Left renal cortex interstitium (tissue), 4 donors: ENCODE data around the gene GPAT2. TPM values are rescaled to one million over a fixed set of nuclear protein-coding genes. Genes with fewer than 3 reads are reported as not detected.
"Not testable (repeated sequence)": the region's sequence is repeated elsewhere in the genome, so short reads cannot be mapped to it uniquely, and the experiment has no call there.

ENCODE experiments used
- DNase-seq, 4 donors: peaks; one replicate each; pipeline ENCODE4 v3.0.0-alpha.2; 2013; ENCODE audit warnings: low read depth in 4 of 4, low spot score in 2 of 4, missing footprints in 1 of 4
- polyA plus RNA-seq, 4 donors: library from polyadenylated mRNA; unstranded; fragments of 120-200 nt; gene quantifications; one replicate each; pipeline ENCODE4 v1.2.1, GENCODE V29; 2013; ENCODE audit not compliant: insufficient read length in 4 of 4

Gene GPAT2, protein sequence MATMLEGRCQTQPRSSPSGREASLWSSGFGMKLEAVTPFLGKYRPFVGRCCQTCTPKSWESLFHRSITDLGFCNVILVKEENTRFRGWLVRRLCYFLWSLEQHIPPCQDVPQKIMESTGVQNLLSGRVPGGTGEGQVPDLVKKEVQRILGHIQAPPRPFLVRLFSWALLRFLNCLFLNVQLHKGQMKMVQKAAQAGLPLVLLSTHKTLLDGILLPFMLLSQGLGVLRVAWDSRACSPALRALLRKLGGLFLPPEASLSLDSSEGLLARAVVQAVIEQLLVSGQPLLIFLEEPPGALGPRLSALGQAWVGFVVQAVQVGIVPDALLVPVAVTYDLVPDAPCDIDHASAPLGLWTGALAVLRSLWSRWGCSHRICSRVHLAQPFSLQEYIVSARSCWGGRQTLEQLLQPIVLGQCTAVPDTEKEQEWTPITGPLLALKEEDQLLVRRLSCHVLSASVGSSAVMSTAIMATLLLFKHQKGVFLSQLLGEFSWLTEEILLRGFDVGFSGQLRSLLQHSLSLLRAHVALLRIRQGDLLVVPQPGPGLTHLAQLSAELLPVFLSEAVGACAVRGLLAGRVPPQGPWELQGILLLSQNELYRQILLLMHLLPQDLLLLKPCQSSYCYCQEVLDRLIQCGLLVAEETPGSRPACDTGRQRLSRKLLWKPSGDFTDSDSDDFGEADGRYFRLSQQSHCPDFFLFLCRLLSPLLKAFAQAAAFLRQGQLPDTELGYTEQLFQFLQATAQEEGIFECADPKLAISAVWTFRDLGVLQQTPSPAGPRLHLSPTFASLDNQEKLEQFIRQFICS
- polyA plus RNA-seq, result 1 to 10 TPM; 2.9 to 5.0 (median 3.5) TPM

DNA sequence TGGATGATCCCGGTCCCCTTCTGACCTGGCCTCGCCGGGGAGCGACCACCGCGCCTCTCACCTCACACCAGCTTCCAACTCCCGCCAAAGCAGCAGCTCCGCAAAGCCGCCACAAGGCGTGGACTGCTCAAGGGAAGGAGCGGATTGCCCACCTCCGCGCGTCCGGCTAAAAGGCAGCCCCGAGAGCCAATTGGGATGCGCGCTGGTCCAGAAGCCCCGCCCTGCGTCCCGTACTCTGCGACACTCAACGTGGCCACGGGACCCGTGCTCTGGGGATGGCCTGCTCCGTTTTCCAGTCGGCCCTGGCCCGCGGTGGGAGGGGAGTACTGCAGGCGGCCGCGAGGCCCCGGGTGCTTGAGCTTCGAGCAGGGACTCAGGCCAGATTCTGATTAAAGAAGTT, at the start of gene GPAT2:
Gene GPAT2 (minus strand): TSS at position 125 of the 400 bp plus-strand sequence. CDS start 2,557 bp downstream, outside the sequence.
- not testable (repeated sequence) for DNase-seq

GRCh38 chr2:96083989-96084857, 49.5 kb upstream of the GPAT2 start:
- DNase-seq, result no peak

DNA sequence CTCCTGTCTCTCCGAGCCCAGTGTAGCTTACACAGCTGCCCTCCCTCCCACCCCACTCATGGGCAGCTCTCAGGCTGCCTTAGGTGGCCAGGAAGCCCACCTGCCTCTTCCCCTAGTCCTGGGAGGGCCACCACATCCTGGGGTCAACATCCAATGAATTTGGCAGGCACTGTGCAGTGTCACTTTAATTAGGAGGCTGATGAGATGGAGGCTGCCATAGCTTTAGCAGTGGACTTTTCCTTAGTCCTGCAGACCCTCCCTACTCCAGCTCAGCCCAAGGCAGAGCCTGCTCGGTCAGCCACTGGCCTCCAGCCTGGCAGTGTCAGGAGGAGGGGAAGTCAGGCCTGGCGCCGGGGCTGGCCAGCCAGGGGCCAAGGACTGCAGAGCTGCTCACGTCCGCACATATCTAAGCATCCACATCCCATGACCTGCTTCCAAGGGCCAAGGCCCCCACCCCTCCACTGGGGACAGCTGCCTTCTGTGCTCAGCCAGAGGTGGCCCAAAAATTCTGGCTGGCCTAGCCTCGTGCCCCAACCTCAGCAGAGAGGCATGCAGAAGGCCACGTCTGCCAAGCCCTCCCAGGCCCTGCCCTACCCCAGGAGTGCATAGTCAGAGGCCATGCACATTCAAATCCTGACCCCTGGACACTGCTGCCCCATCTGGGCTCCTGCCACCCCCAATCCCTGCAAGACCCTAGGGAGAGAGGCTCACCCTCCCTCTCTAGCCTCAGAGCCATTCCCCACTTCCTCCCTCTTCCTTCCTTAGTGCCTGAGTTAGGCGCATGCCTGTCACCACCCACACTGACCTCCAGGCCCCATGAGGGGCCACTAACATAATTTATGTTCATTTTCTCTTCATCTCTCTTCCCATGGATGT, 48.6 kb upstream of the GPAT2 start:
- no peak for DNase-seq

- no peak for DNase-seq
Observed at GRCh38 chr2:96082211-96083063, 47.7 kb upstream of the GPAT2 start.

GRCh38 chr2:96081042-96081441, 46.3 kb upstream of the GPAT2 start:
- no peak for DNase-seq

GRCh38 chr2:96075199-96075771, 40.6 kb upstream of the GPAT2 start:
- DNase-seq, result no peak

DNA sequence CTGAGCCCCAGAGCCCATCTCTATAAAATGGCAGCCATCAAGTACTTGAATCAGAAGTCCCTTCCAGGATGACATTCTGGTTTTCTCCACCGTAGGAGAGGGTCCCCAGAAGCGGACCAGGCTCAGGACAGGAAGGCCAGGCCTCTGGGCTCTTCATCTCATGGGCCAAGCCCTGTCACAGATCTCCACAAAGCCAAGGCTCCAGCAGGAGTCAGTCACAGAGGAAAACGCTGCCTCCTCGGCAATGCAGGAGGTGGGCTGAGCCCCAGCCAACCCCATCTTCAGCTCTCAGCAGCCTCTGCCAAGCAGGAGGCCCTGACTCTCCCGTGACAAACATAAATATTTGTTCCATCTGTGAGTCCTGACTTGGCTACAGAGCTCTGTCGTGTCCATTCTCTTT, 39.4 kb upstream of the GPAT2 start:
- no peak for DNase-seq

DNA sequence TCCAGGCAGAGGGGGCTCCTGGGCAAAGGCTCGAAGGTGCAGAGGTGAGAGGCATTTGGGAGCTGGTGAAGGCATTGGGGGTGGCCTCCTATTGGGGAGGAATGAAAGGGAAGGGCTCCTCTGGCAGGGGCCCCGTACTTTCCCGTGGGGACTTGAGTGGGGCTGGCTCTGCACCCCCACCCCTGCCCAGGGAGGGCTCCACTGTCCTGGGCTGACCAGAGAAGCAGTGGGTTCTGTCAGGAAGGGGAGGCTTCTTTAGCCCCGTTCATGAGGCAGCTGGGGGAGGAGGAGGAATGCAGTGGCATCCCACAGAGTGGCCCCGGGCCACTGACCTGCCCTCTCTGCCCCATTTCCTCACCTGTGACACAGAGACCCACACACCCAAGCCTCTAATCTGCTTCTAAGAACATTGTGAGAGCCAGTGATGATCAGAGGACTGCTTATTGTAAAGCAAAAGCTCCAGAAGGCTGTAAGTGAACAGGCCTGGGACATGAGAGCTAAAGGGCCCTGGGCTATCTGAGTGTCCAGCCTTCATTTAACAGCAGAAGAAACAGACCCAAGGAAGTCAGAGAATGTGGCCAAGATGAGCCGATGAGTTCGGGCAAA, 38.6 kb upstream of the GPAT2 start:
- DNase-seq, result no peak

GRCh38 chr2:96072746-96073145, 38.0 kb upstream of the GPAT2 start:
- no peak for DNase-seq

- not testable (repeated sequence) for DNase-seq
Observed at GRCh38 chr2:96071977-96072491, 37.3 kb upstream of the GPAT2 start.

- not testable (repeated sequence) for DNase-seq
Observed at GRCh38 chr2:96071087-96071976, 36.6 kb upstream of the GPAT2 start.

- not testable (repeated sequence) for DNase-seq
Observed at GRCh38 chr2:96070351-96070750, 35.6 kb upstream of the GPAT2 start.

DNA sequence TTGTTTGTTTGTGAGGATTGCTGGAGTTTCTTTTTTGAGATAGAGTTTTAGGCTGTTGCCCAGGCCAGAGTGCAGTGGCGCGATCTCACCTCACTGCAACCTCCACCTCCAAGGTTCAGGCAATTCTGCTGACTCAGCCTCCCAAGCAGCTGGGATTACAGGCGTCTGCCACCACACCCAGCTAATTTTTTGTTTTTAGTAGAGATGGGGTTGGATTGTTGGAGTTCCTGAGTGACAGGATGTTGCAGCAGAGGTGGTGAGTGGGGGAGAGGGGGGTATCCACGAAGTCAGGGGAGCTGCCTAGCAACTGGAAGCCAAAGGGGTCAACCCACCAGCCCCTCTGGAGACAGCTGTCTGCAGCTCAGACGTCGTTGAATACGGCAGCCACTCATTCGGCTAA, 35.2 kb upstream of the GPAT2 start:
- DNase-seq, result not testable (repeated sequence)

DNA sequence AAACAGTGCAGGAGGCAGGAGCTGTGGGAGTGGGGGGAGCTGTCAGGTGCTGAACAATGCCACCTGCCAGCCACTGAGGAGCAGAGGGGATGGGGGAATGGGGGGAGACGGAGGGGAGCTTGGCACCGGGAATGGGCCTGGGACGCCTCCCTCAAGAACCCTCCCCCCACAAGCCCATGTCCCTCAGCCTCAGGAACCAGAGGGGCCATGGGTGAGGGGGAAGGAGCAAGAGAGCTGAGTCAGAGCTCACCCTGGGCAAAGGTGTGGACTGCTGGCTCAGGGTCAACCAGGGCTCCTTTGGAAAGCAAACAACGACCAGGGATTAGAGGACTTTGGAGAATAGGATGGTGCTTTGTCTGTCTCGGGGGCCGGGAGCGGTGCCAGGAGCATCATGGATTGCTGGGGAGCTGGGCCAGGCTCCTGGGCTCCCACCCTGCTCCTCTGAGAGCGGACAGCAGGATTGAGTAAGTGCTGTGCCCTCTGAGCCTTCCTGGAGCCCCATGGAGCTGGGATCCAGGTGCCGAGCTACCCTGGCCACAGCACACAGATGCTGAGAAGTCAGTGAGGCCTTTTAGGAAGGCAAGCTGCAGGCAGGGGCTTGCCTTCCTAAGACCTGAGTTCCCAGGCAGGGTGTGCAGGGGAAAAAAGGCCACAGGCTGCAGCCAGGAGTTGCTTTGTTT, 33.3 kb upstream of the GPAT2 start:
- DNase-seq, result not testable (repeated sequence)

GRCh38 chr2:96067098-96067660, 32.5 kb upstream of the GPAT2 start:
- not testable (repeated sequence) for DNase-seq

GRCh38 chr2:96066511-96066910, 31.8 kb upstream of the GPAT2 start:
- not testable (repeated sequence) for DNase-seq
